Measurements from ENCODE around the gene FNIP2. TPM values are rescaled to one million over a fixed set of nuclear protein-coding genes. Genes with fewer than 3 reads are reported as not detected.

Gene FNIP2
- total RNA-seq, 2 donors from 2014 or later, result 8.6 to 11.5 TPM

DNA sequence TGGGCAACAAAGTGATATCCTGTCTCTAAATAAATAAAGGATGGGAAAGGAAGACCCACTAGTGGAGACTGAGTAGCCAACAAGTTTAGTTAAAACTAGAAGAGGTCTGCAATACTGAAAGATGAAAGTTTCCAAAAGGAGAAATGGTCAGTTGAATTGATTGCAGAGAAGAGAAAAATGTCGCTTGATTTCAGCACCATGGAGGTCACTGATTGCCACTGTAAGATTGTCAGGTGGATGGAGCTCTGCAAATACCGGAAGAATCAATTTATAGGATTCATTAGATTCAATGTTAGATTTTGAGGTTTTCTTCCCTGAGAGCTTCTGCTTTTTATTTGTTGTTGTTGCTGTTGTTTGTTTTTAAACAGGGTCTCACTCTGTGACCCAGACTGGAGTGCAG, 5.4 kb upstream of the FNIP2 start:
- Histone ChIP-seq H3K4me3 (ENCODE audit: low read length) (no peak overlapping the region), H3K27me3 (ENCODE audit: control insufficient read depth, insufficient read depth, low read length, poor library complexity, severe bottlenecking) (no peaks in the 10 kb centered on the region), H3K27ac (ENCODE audit: low read depth, low read length) (no peak overlapping the region), H3K36me3 (ENCODE audit: control insufficient read depth, insufficient read depth, low read length) (no peaks in the 10 kb centered on the region), H3K9me3 (ENCODE audit: control insufficient read depth, low read length) (peaks cover 5% of the 10 kb centered on the region), H3K4me1 (ENCODE audit: control insufficient read depth, insufficient read depth, low read length) (no peaks in the 10 kb centered on the region), H3K9ac (ENCODE audit: extremely low read depth, low read length, poor library complexity, severe bottlenecking) (no peak overlapping the region)
- H3K27me3 Mint-ChIP-seq (ENCODE audit: insufficient read depth), result peaks cover 5% of the 10 kb centered on the region
- peaks cover 8% of the 10 kb centered on the region for H3K4me1 Mint-ChIP-seq
- peaks cover 13% of the 10 kb centered on the region for H3K9me3 Mint-ChIP-seq
- WGBS, 2 experiments (ENCODE audit: insufficient coverage in 1 of 2, insufficient read length in 1 of 2), result 44 to 50% methylated on average over 2 of the region's 2 CpGs
- H3K4me3 Mint-ChIP-seq, result no peak overlapping the region
- TF ChIP-seq CTCF (conservative IDR thresholded peaks at IDR 0.05), result no peak
- H3K27ac Mint-ChIP-seq, result no peak overlapping the region
- H3K36me3 Mint-ChIP-seq (ENCODE audit: low read depth), result peaks cover 3% of the 10 kb centered on the region
- no peak for DNase-seq

GRCh38 chr4:158766434-158767044, 2.3 kb upstream of the FNIP2 start:
- no peak for TF ChIP-seq CTCF (conservative IDR thresholded peaks at IDR 0.05)
- peaks cover 6% of the 10 kb centered on the region for H3K27me3 ChIP-seq (ENCODE audit: control insufficient read depth, insufficient read depth, low read length, poor library complexity, severe bottlenecking)
- no peak overlapping the region for H3K4me3 ChIP-seq (ENCODE audit: low read length)
- no peak overlapping the region for H3K9ac ChIP-seq (ENCODE audit: extremely low read depth, low read length, poor library complexity, severe bottlenecking)
- no peaks in the 10 kb centered on the region for H3K4me1 ChIP-seq (ENCODE audit: control insufficient read depth, insufficient read depth, low read length)
- WGBS, 2 experiments (ENCODE audit: insufficient coverage in 1 of 2, insufficient read length in 1 of 2), result 94 to 100% methylated on average over 3 to 6 of the region's 6 CpGs
- DNase-seq, result no peak
- H3K27ac ChIP-seq (ENCODE audit: low read depth, low read length), result no peak overlapping the region
- H3K9me3 ChIP-seq (ENCODE audit: control insufficient read depth, low read length), result no peaks in the 10 kb centered on the region
- no peaks in the 10 kb centered on the region for H3K36me3 Mint-ChIP-seq (ENCODE audit: low read depth)
- peaks cover 8% of the 10 kb centered on the region for H3K4me1 Mint-ChIP-seq
- no peaks in the 10 kb centered on the region for H3K9me3 Mint-ChIP-seq
- H3K36me3 ChIP-seq (ENCODE audit: control insufficient read depth, insufficient read depth, low read length), result no peaks in the 10 kb centered on the region
- H3K4me3 Mint-ChIP-seq, result no peak overlapping the region
- peaks cover 25% of the 10 kb centered on the region for H3K27me3 Mint-ChIP-seq (ENCODE audit: insufficient read depth)
- H3K27ac Mint-ChIP-seq, result no peak overlapping the region

DNA sequence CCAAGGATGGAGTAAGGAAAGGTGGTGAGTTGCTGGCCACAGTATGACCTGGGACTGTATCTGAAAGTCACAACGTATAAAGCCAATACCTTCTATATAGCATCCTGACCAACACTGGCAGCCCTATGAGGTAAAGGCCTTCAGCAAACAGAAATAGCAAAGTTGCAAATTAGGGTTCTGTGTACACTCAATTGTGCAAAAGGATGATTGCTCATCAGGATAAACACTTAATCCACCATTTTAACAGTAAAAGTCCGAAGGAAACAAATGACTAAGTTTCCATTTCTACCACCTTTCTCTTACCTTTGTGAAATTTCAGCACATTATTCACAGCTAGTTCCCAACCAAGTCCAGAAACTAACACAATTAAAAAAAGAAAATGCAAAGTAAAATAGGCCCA, 1.4 kb upstream of the FNIP2 start:
- Histone ChIP-seq H3K4me1 (ENCODE audit: control insufficient read depth, insufficient read depth, low read length) (no peaks in the 10 kb centered on the region), H3K27ac (ENCODE audit: low read depth, low read length) (no peak overlapping the region), H3K9me3 (ENCODE audit: control insufficient read depth, low read length) (no peaks in the 10 kb centered on the region), H3K9ac (ENCODE audit: extremely low read depth, low read length, poor library complexity, severe bottlenecking) (no peak overlapping the region), H3K36me3 (ENCODE audit: control insufficient read depth, insufficient read depth, low read length) (no peaks in the 10 kb centered on the region), H3K4me3 (ENCODE audit: low read length) (no peak overlapping the region), H3K27me3 (ENCODE audit: control insufficient read depth, insufficient read depth, low read length, poor library complexity, severe bottlenecking) (peaks cover 6% of the 10 kb centered on the region)
- TF ChIP-seq CTCF (conservative IDR thresholded peaks at IDR 0.05), result no peak
- H3K4me1 Mint-ChIP-seq, result peaks cover 8% of the 10 kb centered on the region
- no peaks in the 10 kb centered on the region for H3K36me3 Mint-ChIP-seq (ENCODE audit: low read depth)
- no peak for DNase-seq
- H3K27ac Mint-ChIP-seq, result no peak overlapping the region
- WGBS, 2 experiments (ENCODE audit: insufficient coverage in 1 of 2, insufficient read length in 1 of 2), result 0 to 47% methylated on average over 1 to 2 of the region's 2 CpGs
- H3K4me3 Mint-ChIP-seq, result peak overlapping the region; percentile 77
- peaks cover 29% of the 10 kb centered on the region for H3K27me3 Mint-ChIP-seq (ENCODE audit: insufficient read depth)
- H3K9me3 Mint-ChIP-seq, result no peaks in the 10 kb centered on the region

Data from endodermal cell (in vitro differentiated cells).